NCI-H2171 treated with DMSO at 0.1 percent for 48 hours (cell line): ENCODE data around the gene COG8.
"Not testable (repeated sequence)": the region's sequence is repeated elsewhere in the genome, so short reads cannot be mapped to it uniquely, and the experiment has no call there.

ENCODE experiments used
- DNase-seq: peaks from one replicate; lab custom pipeline; 2025; lab: John Stamatoyannopoulos, UW

Gene COG8, protein sequence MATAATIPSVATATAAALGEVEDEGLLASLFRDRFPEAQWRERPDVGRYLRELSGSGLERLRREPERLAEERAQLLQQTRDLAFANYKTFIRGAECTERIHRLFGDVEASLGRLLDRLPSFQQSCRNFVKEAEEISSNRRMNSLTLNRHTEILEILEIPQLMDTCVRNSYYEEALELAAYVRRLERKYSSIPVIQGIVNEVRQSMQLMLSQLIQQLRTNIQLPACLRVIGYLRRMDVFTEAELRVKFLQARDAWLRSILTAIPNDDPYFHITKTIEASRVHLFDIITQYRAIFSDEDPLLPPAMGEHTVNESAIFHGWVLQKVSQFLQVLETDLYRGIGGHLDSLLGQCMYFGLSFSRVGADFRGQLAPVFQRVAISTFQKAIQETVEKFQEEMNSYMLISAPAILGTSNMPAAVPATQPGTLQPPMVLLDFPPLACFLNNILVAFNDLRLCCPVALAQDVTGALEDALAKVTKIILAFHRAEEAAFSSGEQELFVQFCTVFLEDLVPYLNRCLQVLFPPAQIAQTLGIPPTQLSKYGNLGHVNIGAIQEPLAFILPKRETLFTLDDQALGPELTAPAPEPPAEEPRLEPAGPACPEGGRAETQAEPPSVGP

DNA sequence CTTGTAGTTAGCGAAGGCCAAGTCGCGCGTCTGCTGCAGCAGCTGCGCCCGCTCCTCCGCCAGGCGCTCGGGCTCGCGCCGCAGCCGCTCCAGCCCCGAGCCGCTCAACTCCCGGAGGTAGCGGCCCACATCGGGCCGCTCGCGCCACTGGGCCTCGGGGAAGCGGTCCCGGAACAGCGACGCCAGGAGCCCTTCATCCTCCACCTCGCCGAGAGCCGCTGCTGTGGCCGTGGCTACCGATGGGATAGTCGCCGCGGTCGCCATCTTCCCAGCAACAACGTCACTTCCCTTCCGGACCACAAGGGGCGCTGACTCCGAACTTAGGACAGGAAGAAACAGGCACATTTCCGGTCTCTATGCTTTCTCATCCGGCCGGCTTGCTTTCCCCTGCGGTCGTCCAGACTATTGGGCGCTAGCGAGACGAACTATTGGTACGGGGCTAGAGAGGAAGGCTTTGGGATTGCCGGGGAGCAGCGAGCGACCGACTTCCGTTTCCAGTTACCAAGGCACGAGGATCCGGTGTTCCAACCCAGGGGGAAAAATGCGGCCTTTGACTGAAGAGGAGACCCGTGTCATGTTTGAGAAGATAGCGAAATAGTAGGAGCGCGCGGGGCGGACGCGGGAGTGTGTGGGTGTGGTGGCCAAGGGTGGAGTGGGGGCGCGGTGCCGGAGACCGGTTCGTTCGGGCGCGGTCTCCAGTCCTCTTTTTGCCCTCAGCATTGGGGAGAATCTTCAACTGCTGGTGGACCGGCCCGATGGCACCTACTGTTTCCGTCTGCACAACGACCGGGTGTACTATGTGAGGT, at the start of gene COG8, which contains the start of gene NIP7:
Gene COG8 (minus strand): TSS at position 276 of the 806 bp plus-strand sequence. CDS start 12 bp downstream, at position 264.
Gene NIP7 (plus strand): TSS at position 484 of the 806 bp plus-strand sequence. CDS start 58 bp downstream, at position 542.
- peak; percentile 100 for DNase-seq

DNA sequence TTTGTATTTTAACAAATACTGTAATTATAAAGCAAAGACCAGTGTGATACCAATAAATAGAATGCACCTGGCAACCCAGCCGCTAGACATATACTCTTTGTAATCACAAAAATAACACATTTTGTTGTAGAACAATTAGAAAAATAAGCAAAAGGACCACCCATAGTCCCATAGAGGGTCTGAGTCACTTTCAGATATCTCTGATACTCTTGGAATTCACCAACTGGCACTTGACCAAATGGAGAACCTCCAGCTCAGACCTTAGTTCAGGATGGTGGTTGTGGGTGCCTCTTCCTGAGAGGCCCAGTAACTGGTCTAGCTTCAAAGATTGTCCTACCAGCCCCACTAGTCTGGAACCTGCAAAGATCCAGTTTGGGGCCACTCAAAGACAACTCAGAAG, 47.2 kb upstream of the COG8 start:
- no peak for DNase-seq

DNA sequence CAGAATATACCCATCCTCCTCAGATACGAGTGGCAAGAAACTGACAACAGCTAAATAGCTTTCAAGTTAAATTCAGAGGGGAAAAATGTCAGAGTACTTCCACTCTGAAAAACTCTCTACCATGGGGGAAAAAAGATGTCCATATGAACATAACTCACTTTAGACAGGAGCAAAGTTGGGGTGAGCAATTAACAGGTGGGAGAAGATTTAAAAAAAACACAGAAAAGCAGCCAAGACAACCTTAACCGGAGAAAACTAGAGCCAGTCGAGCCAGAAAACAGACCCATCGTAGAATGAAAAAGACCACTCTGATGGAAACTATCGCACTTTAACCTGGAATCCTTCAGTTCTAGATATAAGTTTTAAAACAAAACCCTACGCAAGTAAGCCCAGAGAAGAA, 45.6 kb upstream of the COG8 start:
- no peak for DNase-seq

DNA sequence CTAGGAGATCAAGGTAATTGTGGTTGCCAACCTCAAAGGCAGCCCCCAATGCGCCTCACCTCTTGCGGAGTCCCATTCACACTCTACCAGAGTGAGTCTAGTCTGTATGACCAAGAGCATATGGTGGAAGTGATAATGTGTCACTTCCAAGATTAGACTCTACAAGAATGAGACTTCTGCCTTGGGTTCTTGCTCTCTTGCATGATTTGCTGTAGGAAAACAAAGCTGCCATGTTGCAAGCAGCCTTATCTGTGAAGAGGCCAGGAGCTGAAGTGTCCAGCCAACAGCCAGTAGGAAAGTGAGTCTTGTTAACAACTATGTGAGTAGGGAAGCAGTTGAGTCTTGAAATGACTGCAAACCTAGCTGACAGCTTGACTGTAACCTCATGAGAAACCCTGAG, 43.1 kb upstream of the COG8 start:
- DNase-seq: no peak

DNA sequence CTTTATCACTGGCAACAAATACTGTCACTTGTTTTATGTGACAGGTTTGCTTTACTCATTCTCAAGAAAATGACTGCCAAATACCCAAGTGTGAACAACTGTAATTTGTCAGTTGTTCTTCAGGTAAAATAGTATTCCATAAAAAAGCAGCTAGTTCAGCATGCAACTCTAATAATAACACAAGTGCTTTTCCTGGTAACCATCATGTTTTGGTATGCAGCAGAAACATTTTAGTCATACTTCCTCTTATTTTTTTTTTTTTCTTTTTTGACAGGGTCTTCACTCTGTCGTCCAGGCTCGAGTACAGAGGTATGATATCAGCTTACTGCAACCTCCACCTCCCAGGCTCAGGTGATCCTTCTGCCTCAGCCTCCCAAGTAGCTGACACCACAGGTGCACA, 41.9 kb upstream of the COG8 start:
- no peak for DNase-seq

DNA sequence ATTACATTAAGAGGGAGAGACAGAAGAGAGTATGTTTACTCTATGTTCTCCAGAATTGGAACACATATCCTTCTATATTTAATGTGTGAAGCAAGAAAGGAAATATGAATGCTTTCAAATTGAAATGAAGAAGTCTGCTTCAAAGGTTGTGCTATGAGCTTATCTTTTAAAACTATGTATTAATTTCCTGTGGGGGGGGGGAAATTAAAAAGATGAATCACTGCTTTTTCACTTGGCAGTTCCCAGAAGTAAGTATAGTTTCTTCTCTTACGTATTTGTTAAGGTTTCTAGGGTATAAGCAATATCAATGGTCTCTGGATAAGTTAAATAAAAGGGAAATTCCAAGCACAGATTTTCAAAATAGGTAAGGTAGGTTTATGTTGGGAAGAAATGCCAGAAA, 39.4 kb upstream of the COG8 start:
- no peak for DNase-seq

DNA sequence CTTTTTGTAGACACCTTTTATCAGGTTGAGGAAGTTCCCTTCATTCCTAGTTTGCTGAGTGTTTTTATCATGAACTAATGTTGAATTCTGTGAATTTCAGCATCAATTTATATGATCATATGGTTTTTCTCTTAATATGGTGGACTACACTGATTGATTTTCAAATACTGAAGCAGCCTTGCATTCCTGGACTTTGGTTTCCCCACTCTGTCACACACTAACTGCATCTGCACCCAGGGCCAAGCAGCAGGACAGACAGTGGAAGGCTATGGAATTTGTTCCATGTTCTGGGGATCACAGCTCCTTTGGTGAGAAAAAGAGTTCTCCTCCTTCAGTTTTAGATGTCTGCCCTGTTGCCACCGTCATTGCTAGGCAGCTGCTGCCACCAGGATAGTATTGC, 38.7 kb upstream of the COG8 start:
- no peak for DNase-seq

DNA sequence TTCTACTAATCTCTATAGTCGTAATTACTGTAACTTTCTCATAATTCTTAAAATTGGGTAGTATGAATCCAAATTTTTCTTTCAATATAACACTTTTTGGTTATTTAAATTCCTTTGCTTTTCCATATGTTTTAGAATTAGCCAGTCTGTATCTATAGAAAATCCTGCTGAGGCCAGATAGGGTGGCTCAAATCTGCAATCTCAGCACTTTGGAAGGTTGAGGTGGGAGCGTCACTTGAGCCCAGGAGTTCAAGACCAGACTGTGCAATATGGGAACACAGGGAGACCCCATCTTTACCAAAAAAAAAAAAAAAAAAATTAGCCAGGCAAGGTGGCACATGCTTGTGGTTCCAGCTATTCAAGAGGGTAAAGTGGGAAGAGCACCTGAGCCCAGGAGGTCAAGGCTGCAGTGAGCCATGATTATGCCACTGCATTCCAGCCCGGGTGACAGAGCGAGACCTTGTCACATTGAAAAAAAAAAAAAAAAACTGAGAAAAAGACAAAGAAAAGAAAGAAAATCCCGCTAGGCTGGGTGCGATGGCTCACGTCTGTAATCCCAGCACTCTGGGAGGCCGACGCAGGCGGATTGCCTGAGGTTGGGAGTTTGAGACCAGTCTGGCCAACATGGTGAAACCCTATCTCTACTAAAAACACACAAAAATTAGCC, 37.2 kb upstream of the COG8 start:
- DNase-seq: no peak

DNA sequence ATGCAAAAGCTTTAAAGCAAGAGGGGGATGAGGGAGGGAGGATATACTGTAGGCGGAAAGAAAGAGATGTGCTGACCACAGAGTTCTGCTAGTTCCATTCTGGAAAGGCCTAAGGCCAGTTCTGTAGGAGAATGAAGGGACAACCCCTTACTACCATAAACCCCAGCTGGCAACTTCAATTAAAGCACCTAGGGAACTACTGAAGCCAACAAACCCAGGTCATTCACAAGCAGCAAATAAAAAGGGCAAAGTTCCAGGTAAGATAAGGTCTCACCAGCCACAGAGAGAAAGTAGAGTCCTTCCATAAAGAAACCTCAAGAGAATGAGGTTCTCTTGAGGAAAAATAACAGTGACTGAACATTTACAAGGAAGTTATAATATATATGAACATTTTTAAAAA, 33.7 kb upstream of the COG8 start:
- no peak for DNase-seq

DNA sequence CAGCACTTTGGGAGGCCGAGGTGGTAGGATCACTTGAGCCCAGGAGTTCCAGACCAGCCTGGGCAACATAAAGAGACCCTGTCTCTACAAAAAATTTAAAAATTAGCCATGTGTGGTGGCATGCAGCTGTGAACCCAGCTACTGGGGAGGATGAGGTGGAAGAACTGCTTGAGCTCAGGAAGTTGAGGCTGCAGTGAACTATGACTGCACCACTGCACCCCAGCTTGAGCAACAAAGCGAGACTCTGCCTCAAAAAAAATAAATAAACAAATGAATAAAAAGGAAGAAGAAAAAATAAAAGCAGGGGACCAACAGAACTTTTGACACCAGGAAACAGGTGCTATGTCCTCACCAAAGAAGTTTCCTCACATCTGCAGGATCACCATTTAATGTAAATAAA, 32.2 kb upstream of the COG8 start:
- no peak for DNase-seq

DNA sequence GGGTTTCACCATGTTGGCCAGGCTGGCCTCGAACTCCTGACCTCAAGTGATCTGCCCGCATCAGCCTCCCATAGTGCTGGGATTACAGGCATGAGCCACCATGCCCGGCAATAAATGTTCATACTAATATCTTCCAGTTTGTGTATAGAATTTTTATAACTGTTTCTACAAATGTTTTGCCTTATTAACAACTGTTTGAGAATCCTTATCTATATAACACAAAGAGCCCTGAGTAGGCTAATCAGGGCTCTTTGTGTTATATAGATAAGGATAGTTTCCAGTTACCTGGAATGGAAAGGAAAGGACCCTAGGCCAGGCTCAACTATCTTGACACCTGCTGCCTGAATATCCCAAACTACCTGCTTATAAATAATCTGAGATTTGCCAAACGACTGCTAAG, 29.5 kb upstream of the COG8 start:
- DNase-seq: no peak

DNA sequence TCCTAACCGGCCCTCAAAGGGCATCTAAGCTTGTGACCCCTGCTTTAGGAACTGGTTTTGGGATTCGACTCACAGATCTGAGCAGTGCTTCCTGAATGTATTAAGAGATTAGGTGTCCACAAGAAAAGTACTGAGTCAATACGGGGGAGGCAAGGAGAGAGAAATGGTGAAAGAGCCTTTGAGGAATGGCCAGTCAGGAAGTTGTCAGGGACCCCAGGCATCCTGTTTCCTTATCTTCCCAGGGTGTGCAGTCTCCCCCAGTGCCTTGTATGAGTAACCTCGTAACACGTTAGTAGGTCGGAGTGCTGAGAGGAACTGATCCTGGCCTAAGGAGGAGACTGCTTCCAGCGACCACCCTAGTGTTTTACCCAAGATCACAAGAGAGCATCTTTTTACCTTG, 28.6 kb upstream of the COG8 start:
- no peak for DNase-seq

DNA sequence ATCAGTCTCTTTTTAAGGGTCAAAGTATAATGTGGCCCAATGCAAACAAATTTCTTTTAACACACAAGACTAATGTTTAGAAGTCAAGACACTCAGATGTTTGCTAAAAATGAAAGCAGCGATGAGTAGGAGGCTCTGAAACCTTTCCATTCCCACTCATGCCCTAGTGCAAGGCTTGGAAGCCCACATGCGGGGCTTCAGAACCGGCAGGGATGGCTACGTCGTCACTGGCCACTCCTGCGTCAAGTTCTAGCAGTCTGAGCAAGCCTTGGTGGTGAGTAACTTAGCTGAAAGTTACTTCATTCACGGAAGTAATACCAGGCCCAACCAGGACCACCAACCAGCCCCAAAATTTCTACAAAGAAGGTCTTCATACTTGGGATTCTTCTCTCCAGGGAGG, 27.1 kb upstream of the COG8 start:
- no peak for DNase-seq

DNA sequence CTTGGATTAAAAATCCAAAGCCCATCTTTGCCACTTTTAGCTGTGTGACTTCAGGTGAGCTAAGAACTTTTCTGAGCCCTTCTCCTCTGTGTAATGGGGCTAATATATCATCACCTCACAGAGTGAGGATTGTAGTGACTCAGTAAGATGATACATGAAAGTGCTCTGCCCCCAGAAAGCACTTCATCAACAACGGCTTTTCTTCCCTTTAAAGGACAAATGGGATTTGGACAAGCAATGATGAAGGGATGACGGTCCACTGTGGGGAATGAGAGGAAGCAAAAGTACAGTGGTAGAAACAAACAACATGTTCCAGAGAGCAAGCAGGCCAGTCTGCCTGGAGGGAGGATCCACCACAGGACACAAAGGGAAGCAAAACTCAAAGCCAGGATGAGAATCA, 26.5 kb upstream of the COG8 start:
- no peak for DNase-seq

DNA sequence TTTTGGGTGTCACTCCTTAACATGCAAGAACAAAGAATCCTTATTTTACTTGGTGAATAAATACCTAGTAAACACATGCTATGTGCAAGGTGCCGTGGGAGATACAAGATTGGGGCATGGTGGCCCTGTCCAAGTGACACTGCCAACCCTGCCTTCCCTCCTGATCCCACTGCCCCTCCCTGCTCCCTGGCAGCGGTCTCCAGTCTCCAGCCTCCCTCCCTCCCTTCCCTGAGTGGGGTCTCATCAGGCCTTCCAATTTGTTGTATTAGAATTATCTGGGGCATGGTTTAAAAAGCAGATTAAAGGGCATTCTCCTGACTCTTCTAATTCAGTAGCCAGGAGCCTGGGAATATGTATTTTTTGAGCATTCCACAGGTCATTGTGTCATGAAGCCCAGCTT, 24.7 kb upstream of the COG8 start:
- DNase-seq: no peak

DNA sequence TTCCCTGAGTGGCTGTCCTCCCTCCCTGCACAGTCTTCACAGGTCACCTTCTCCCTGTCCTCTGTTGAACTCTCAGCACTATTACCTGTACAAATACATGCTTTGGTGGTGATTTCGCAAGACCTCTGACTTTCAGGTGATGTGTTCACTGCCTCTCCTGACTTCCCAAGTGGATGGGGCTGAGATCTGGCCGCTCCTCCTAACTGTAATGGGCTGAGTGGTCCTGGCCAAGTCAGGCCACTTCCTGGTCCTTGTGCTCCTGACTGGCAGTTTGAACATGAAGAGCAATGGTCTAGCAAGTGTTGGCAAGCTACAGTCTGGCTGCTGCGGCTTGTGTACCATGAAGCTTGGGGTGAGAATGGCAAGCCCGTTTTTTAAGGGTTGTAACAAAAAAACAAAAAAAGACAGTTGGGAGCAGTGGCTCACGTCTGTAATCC, 23.9 kb upstream of the COG8 start:
- no peak for DNase-seq

DNA sequence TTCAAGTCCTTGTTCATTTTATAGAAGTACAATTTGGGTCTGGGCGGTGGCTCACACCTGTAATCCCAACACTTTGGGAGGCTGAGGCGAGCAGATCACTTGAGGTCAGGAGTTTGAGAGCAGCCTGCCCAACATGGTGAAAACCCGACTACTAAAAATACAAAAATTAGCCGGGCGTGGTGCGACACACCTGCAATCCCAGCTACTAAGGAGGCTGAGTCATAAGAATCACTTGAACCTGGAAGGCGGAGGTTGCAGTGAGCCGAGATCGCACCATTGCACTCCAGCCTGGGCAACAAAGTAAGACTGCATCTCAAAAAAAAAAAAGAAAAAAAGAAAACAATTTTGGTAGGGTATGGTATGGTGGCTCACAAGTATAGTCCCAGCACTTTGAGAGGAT, 20.7 kb upstream of the COG8 start:
- DNase-seq: not testable (repeated sequence)

DNA sequence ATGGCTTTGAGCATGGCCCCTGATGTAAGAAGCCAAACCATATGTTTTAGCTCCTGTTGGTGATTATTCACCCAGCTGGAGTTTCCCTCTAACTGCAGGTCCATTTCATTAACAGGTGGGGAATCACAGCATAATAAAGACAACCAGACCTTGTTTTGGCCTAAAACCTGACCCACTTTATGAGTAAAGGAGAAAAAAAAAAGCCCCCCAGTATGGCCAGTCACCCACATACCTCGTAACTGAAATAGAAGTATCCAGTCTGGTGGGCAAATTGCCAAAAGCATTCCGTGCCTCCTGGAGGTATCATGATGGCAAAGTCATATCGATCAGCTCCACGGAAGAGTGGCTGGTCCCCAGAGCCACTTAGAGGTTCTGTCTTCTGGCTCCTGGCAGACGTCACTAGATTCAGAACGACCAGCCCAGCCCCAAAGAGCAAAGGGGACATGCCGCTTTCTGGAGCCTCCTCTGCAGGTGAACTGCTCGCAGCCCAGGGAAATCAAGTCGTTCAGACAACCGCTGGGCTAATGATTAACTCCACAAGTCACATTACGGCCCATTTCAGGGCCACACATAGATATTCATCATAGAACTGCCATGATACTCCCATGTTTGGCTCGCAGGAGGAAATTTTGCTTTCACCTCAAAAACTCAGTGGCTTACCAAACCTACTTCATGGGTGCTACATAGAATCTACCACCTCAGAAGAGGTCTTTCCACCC, 12.1 kb upstream of the COG8 start, which contains the start of gene TMED6:
Gene TMED6 (minus strand): TSS at position 478 of the 719 bp plus-strand sequence. CDS start 33 bp downstream, at position 445.
- DNase-seq: peak; percentile 73

DNA sequence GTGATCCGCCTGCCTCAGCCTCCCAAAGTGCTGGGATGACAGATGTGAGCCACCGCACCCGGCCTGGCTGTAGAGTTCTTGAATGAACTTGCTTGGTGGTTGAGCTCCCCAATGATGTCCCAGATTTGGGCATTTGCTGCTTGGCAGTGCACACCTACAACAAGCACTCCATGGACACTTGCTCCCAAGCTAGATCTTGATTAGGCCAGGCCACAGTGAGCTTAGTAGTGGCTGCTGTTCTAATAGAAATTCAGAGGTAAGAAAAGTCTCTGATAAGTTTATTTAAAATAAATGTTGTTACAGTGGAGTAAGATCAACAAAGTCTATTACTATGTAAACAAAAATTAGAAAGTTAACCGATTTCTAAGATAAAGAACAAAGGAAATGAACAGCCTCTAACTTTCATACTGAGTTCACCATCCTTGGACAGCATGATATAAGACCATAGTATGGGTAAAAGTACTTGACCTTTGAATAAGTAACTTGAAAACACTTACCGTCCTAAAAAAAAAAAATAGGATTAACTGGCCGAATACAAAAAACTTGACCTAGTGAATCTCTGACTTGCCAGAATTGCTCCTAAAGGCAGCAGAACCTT, 11.3 kb upstream of the COG8 start:
- DNase-seq: no peak

DNA sequence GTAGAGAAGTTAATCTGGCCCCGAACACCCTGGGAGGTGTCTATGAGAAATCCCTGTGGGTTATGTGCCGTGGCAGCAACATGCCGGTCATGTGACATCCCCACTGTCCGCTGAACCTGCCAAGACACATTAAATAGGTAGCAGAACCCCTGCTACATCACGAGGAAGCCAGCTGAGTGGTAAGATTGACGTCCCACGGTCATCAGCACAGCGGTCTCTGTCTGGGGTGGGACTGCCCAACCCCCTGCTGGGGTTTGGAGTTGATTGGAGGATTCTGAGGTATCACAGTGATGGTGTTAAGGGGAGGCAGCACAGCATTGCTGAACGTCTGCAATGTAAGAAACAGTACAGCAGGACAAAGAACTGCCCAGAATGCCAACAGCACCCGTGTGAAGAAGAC, 10.2 kb upstream of the COG8 start:
- DNase-seq: no peak

DNA sequence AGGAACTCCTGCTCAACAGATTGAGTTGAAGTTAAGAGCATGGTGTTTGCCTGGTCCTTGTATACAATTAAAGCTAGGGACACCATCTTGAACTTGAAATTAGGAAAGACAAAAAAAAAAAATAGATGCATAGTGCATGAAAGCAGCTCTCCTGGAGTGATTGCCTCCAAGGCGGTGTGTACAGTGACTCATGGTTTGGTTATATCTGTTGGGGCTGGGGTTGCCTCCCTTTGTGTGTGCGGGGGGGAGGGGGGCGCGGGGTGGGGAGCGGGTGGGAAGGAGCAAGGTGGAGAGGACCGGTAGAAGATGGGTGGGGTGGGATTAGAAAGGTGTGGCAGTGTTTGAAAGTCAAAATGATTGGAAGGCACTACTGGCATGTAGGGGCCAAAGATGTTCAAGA, 8.9 kb upstream of the COG8 start:
- DNase-seq: no peak
